Nephron (organoid): ENCODE measurements around the gene MYOM3.

ENCODE experiments used
- H3K27ac Mint-ChIP-seq, 3 experiments: 2 replicates each; pipeline ENCODE4 v1.8.0; 2020; ENCODE audit warnings: mixed read lengths in 3 of 3, mild to moderate bottlenecking in 2 of 3, moderate library complexity in 1 of 3
- H3K27me3 Mint-ChIP-seq: 2 replicates; pipeline ENCODE4 v1.8.0; 2021; ENCODE audit warnings: low read depth, mild to moderate bottlenecking, moderate library complexity, mixed read lengths
- H3K36me3 Mint-ChIP-seq: 2 replicates; pipeline ENCODE4 v1.8.0; 2020; ENCODE audit warnings: low read depth, mixed read lengths
- H3K4me1 Mint-ChIP-seq: 2 replicates; pipeline ENCODE4 v1.8.0; 2020; ENCODE audit warnings: mixed read lengths
- H3K4me3 Mint-ChIP-seq, 3 experiments: 2 replicates each; pipeline ENCODE4 v1.8.0; 2020; ENCODE audit warnings: mild to moderate bottlenecking in 3 of 3, mixed read lengths in 3 of 3, moderate library complexity in 2 of 3
- H3K9me3 Mint-ChIP-seq: 2 replicates; pipeline ENCODE4 v1.8.0; 2020; ENCODE audit warnings: mixed read lengths
- CTCF ChIP-seq, 3 experiments: fragments of 200-600 bp; sonication (generic); IDR thresholded peaks; one replicate each; pipeline ENCODE4 v1.5.0; 2021; ENCODE audit warnings: antibody characterized with exemption in 3 of 3; ENCODE audit not compliant: unreplicated experiment in 3 of 3

Gene MYOM3

GRCh38 chr1:24111996-24112779 lies at the start of gene MYOM3:
Gene MYOM3, minus strand, starts transcription at chr1:24112135. Its CDS starts 3,499 bp downstream, at chr1:24108636.
- Mint-ChIP-seq H3K27me3 (peaks cover 29% of the 10 kb centered on the region), H3K27ac (peak within 1 kb of the TSS; percentile 58 to 88 (median 76)), H3K4me3 (peak within 1 kb of the TSS; percentile 72 to 95 (median 88)), H3K9me3 (no peaks in the 10 kb centered on the region), H3K4me1 (peaks cover 31% of the 10 kb centered on the region), H3K36me3 (no peaks in the 10 kb centered on the region)
- peak; percentile 41 to 64 (median 55) for TF ChIP-seq CTCF (IDR thresholded peaks at IDR 0.05; ENCODE audit: unreplicated experiment in 3 of 3)

GRCh38 chr1:24161270-24161669 lies 49.3 kb upstream of the MYOM3 start:
- peaks cover 9% of the 10 kb centered on the region for H3K27me3 Mint-ChIP-seq
- no peaks in the 10 kb centered on the region for H3K4me1 Mint-ChIP-seq
- H3K9me3 Mint-ChIP-seq, result no peaks in the 10 kb centered on the region
- H3K4me3 Mint-ChIP-seq, result no peak overlapping the region
- TF ChIP-seq CTCF (IDR thresholded peaks at IDR 0.05; ENCODE audit: unreplicated experiment in 3 of 3), result no peak
- peaks cover 16% of the 10 kb centered on the region for H3K36me3 Mint-ChIP-seq
- H3K27ac Mint-ChIP-seq, result no peak overlapping the region

- Mint-ChIP-seq H3K27me3 (peaks cover 3% of the 10 kb centered on the region), H3K27ac (no peak overlapping the region), H3K4me3 (no peak overlapping the region), H3K4me1 (no peaks in the 10 kb centered on the region), H3K36me3 (peaks cover 3% of the 10 kb centered on the region), H3K9me3 (no peaks in the 10 kb centered on the region)
- TF ChIP-seq CTCF (IDR thresholded peaks at IDR 0.05; ENCODE audit: unreplicated experiment in 3 of 3), result no peak
These were observed 47.4 kb upstream of the MYOM3 start for GRCh38 chr1:24159366-24159765.

GRCh38 chr1:24157918-24158481 lies 46.1 kb upstream of the MYOM3 start:
- Mint-ChIP-seq H3K4me1 (no peaks in the 10 kb centered on the region), H3K36me3 (peaks cover 3% of the 10 kb centered on the region), H3K4me3 (no peak overlapping the region), H3K27ac (no peak overlapping the region), H3K27me3 (peaks cover 3% of the 10 kb centered on the region), H3K9me3 (no peaks in the 10 kb centered on the region)
- no peak for TF ChIP-seq CTCF (IDR thresholded peaks at IDR 0.05; ENCODE audit: unreplicated experiment in 3 of 3)

- Mint-ChIP-seq H3K27ac (no peak overlapping the region), H3K36me3 (no peaks in the 10 kb centered on the region), H3K4me1 (peaks cover 1% of the 10 kb centered on the region), H3K9me3 (no peaks in the 10 kb centered on the region), H3K27me3 (peaks cover 14% of the 10 kb centered on the region), H3K4me3 (no peak overlapping the region)
- TF ChIP-seq CTCF (IDR thresholded peaks at IDR 0.05; ENCODE audit: unreplicated experiment in 3 of 3), result no peak
These were observed 44.8 kb upstream of the MYOM3 start for GRCh38 chr1:24156542-24157260.
